Measurements from ENCODE around the gene EIPR1.

EIPR1 gene

GRCh38 chr2:3305952-3306351 is 71.7 kb downstream of the EIPR1 start:
- DNase-seq (ENCODE audit: low read depth in 3 of 3): no peak

GRCh38 chr2:3305431-3305830 is 72.2 kb downstream of the EIPR1 start:
- DNase-seq (ENCODE audit: low read depth in 3 of 3): no peak

GRCh38 chr2:3303583-3304406 is 73.8 kb downstream of the EIPR1 start:
- peak; percentile 59 to 73 (median 66) for DNase-seq (ENCODE audit: low read depth in 3 of 3)

- DNase-seq (ENCODE audit: low read depth in 3 of 3): no peak
Observed at GRCh38 chr2:3302751-3303582, 74.7 kb downstream of the EIPR1 start.

- no peak for DNase-seq (ENCODE audit: low read depth in 3 of 3)
Observed at GRCh38 chr2:3302421-3302750, 75.2 kb downstream of the EIPR1 start.

GRCh38 chr2:3301001-3301400 is 76.6 kb downstream of the EIPR1 start:
- DNase-seq (ENCODE audit: low read depth in 3 of 3): no peak

- DNase-seq (ENCODE audit: low read depth in 3 of 3): no peak
Observed at GRCh38 chr2:3300224-3300995, 77.2 kb downstream of the EIPR1 start.

GRCh38 chr2:3299703-3300102 is 77.9 kb downstream of the EIPR1 start:
- DNase-seq (ENCODE audit: low read depth in 3 of 3): no peak

- no peak for DNase-seq (ENCODE audit: low read depth in 3 of 3)
Observed at GRCh38 chr2:3299130-3299529, 78.5 kb downstream of the EIPR1 start.

GRCh38 chr2:3298191-3298590 is 79.4 kb downstream of the EIPR1 start:
- no peak for DNase-seq (ENCODE audit: low read depth in 3 of 3)

GRCh38 chr2:3297523-3297922 is 80.1 kb downstream of the EIPR1 start:
- DNase-seq (ENCODE audit: low read depth in 3 of 3): no peak

- no peak for DNase-seq (ENCODE audit: low read depth in 3 of 3)
Observed at GRCh38 chr2:3296182-3296972, 81.2 kb downstream of the EIPR1 start.

- no peak for DNase-seq (ENCODE audit: low read depth in 3 of 3)
Observed at GRCh38 chr2:3294493-3294892, 83.1 kb downstream of the EIPR1 start.

- no peak for DNase-seq (ENCODE audit: low read depth in 3 of 3)
Observed at GRCh38 chr2:3294069-3294468, 83.5 kb downstream of the EIPR1 start.

- DNase-seq (ENCODE audit: low read depth in 3 of 3): no peak
Observed at GRCh38 chr2:3293221-3293620, 84.4 kb downstream of the EIPR1 start.

- no peak for DNase-seq (ENCODE audit: low read depth in 3 of 3)
Observed at GRCh38 chr2:3292416-3292815, 85.2 kb downstream of the EIPR1 start.

- no peak for DNase-seq (ENCODE audit: low read depth in 3 of 3)
Observed at GRCh38 chr2:3291750-3292149, 85.9 kb downstream of the EIPR1 start.

GRCh38 chr2:3291113-3291512 is 86.5 kb downstream of the EIPR1 start:
- DNase-seq (ENCODE audit: low read depth in 3 of 3): no peak

- no peak for DNase-seq (ENCODE audit: low read depth in 3 of 3)
Observed at GRCh38 chr2:3290655-3291054, 87.0 kb downstream of the EIPR1 start.

GRCh38 chr2:3289971-3290370 is 87.6 kb downstream of the EIPR1 start:
- DNase-seq (ENCODE audit: low read depth in 3 of 3): no peak

- no peak for DNase-seq (ENCODE audit: low read depth in 3 of 3)
Observed at GRCh38 chr2:3289526-3289925, 88.1 kb downstream of the EIPR1 start.

- no peak for DNase-seq (ENCODE audit: low read depth in 3 of 3)
Observed at GRCh38 chr2:3289171-3289515, 88.5 kb downstream of the EIPR1 start.
